Activated T-cell treated with anti-CD3 and anti-CD28 coated beads, Interleukin-2, amount 50 U/mL, for 1 hour (primary cell): ENCODE results near the gene FOXA2.

ENCODE experiments used
- DNase-seq: peaks from one replicate; pipeline ENCODE4 v3.0.0-alpha.2; 2020

Gene FOXA2

DNA sequence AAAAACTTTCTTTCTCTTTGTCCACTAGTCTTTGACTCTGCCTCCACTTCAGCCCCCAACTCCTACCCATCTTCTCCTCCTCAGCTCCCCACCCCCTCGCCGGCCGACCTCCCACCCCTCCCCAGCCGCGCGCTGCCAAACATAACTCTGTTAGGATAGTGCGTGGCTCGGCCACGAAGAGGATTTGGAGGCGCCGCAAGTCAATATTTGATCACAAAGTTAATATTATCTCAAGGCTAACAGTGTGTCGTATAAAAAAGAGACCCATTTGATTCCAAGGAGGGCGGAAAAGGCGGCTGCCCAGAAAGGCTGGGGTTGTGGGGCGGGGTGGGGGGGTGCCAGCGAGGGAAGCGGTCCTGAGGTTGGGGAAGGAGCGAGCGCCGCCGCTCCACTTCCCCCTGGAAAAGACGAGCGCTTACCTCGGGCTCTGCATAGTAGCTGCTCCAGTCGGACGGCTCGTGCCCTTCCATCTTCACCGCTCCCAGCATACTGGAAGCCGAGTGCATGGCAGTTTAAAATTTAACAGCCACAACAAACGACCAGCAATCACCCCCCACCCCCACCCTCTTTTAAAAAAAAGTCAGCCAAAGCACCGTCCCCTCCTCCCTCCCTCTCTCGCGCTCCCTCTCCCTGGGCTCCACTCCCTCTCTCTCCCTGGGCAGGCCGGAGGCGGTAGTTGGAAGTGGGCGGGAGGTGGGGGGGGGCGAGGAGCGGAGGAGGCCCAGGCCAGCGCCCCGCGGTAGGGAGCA is 425 bp downstream of the FOXA2 start:
- no peak for DNase-seq

DNA sequence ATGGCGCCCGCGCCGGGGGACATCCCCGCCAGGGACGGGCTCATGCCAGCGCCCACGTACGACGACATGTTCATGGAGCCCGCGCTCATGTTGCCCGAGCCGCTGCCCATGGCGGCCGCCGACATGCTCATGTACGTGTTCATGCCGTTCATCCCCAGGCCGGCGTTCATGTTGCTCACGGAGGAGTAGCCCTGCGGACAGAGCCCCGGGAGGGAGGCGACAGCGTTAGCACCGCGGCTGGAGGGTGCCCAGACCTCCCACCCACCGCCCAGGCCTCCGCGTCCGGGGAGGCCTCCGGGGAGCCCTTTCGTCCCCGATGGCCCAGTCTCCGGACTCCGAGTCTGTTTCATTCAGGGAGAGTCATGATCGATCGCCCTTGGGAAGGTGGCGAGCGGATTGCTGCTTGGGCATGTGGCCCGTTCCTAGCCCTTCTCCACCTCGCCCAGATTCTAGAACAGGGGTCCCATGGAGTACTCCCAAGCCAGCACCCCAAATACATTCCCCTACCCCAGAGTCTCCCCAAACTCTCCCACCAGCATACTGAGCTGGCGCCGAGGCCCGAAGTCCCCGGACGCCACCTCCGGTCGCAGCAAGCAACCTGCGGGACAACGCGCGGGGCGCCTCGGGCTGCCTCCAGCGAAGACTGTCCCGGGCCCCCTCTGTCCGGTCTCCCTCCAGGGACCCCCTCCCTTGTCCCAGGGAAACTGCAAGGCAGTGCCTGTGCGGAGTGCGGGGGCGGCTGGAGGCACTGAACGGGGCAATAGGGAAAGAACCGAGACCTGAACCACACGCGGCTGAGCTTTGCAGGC is 1.2 kb downstream of the FOXA2 start:
- DNase-seq, result no peak

DNA sequence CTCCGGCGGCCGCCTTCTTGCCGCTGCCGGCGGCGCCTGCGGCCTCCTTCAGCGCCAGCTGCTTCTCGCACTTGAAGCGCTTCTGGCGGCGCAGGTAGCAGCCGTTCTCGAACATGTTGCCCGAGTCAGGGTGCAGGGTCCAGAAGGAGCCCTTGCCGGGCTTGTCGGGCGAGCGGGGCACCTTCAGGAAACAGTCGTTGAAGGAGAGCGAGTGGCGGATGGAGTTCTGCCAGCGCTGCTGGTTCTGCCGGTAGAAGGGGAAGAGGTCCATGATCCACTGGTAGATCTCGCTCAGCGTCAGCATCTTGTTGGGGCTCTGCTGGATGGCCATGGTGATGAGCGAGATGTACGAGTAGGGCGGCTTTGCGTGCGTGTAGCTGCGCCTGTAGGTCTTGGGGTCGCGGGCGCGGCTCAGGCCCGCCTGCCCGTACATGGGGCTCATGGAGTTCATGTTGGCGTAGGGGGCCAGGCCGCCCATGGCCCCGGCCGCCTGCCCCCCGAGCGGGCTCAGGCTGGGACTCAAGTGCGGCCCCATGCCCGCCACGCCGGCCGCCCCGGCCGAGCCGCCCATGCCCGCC is 1.9 kb downstream of the FOXA2 start:
- no peak for DNase-seq

DNA sequence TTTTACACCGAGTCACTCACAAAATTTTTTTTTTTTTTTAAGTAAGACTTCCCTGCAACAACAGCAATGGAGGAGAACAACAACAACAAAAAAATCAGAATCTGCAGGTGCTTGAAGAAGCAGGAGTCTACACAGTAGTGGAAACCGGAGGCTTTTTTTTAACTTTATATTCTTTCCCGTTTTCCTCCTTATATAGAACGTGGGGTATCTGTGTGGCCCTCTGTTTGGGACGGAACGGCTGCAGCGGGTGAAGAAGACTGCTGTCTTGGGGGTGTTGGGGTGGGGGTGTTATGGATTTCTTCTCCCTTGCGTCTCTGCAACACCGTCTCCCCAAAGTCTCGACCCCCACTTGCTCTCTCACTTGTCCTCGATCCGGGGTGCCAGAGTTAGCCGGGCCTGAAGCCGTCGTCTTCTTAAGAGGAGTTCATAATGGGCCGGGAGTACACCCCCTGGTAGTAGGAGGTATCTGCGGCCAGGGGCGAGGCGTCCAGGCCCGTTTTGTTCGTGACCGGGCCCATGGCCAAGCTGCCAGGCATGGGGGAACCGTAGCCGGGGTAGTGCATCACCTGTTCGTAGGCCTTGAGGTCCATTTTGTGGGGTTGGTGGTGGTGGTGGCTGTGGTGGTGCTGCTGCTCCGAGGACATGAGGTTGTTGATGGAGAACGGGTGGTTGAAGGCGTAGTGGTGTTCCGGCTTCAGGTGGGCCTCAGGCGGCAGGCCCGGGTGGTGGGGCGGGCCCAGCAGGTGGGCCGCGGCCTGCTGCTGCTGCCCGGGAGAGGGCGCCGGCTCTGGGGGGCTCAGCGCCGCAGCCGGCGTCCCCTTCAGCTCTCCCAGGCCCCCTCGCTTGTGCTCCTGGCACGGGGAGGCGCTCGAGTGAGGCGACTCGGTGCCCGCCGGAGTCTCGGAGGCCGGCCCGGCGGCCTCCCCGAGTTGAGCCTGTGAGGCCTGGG is 2.7 kb downstream of the FOXA2 start:
- DNase-seq, result no peak

DNA sequence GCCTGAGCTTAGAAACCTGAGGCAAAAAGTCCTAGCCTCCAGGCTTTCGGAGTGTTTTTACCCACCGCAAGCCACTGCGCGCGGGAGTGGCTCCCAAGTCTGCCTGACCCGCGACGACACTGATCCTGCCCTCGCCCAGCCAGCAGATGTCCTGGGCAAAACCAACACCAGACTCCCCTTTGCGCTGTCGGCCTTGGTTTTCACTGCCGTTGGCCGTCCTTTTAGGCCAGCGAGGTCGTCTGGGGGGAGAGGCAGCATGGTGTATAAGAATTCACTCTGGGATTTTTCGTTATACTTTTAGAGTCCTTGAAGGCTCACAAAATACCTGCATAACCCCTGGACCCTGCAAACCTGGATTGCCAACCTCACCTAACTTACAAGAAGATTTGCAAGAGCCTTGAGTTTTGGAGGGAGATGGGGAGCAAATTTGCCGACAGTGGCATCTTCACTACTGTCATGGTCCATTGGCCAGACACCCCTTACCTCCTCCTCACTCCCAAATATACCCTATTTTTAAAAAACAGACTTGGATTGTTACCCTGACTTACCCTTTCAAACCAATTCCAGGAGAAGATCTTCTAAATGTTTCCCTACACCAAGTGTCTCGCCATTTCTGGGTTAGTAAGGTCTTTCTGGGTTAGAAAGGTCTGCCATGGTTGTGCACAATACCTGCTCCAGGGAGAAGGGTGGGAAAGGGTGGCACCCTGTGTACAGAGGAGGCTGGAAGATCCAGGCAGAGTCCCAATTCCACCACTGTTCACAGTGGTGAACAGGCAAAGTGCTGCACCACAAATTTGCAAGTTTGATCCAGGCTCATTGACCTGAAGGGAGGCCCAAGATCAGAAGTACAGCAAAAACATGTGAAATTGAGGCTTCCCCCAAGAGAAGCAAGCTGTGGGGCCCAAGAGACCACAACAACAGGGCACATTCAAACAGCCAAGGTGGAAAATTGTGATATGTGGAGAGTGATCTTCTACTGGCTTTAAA is 4.4 kb downstream of the FOXA2 start:
- DNase-seq, result no peak

DNA sequence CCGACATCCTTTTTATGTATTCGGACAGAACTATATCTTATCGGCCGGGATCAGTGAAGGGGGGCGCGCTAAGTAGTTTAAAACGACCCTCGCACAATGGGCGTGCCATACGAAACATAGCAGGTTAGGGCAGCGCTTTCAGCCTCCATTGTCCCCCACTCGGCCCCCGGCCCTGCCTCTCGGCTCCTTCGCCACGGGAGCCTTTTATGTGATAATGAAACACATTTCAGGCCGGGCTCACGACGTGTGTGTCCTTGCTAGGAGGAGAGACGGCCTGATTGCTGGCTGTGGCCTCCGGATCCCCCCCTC is 5.3 kb downstream of the FOXA2 start:
- no peak for DNase-seq

DNA sequence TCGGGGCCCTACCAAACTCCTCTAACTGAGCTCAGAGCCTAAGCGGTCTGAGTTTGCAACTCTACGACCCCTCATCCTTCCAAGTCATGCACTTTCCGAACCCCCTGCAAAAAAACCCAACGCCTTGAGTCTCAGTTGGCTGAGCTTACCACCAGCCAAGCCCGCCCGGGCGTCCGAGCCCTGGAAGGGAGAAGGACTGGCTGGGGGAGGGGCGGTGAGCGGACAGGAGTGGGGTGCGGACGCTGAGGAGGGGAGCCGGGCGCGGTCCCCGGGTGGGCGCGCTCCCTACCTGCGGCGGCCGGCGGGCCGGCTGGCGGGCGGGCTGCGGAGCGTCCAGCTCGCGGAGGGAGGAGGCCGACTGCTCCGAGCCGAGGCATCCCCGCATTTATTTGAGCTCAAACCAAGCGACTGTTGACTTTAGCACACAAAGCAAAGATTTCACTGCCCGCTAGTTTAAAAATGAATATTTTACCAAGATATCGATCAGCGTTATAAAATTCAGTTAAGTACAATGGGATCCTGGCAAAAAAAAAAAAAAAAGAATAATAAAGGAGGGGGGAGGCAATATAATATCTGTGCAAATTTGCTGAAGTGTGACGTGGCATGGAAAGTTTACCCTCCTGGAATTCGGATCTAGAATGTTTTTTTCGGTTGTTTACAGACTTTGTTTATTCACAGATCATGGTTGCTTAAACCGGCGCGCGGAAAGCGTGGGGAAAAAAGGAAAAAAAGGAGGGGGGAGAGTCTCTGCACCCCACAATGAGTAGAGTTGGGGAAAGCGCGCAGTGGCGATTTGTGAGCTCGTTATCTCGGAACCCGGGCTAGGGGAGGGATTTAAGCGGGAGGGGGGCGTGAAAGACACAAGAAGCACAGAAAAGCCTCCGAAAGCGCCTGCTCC is 5.9 kb downstream of the FOXA2 start:
- DNase-seq, result no peak

DNA sequence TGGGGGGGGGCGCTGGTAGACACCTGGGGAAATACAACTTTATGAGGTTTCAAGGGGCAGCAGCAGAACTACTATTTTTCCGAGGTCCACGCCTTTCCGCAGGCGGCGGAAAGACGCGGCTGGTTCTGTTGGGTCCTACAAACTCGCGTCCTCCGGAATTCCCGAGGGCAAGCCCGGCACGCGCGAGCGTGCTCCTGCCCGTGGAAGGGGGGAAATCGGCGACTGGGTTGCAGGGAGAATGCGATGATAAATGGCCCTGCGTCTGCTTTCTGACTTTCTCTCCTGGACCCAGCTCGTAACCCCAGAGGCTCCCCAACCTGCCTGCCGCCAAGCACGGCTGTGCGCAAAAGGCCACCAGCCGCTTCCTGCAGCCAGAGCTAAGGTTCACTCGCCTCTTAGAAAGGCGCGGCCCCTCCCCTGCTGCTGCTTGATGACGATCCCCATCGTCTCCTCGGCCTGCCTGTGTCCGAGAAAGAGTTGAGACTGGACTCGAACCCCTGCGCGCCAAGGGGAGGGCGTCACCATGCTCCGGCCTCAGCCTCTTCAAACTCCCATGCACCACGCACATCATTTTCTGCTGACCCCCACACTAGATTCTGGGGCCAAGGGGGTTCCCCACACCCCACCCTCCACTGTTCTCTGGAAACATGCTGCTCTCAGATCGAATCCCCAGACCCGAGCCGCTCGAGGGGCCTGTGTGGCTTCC is 6.7 kb downstream of the FOXA2 start:
- DNase-seq, result no peak

DNA sequence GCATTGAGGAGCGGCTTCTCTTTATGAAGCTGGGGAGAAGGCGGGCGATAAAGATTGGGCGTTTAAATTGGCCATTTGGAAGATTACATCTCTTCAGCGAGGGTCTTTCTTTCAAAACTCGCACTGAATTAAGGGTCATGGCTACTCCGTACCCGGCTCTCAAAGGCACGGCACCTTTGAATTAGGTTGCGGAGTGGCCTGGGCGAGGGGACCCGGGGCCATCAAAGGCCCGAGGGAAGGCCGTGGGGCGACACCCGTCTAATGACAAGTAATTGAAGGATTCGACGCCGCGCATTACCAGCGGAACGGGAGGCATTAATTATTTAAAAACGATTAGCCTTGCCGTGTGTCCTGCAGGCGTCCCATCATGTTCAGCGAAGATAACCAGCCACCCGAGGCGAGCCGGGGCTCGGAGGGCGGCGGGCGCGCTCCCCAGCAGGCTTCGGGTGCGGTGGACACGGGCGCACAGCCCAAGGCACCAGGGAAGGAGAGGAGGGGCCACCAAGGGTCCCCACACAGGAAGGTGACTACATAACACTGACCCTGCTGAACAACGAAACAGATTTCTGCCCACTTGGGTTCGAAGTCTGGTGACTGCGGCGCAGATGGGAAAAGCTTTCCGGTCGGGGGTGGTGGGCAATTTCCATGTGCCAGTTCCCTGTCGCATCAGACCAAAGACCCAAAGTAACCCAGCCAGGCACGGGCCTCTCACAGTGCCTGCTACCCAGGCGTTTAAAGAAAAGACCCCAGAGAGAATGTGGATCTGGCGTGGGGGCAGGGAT is 7.4 kb downstream of the FOXA2 start:
- no peak for DNase-seq

DNA sequence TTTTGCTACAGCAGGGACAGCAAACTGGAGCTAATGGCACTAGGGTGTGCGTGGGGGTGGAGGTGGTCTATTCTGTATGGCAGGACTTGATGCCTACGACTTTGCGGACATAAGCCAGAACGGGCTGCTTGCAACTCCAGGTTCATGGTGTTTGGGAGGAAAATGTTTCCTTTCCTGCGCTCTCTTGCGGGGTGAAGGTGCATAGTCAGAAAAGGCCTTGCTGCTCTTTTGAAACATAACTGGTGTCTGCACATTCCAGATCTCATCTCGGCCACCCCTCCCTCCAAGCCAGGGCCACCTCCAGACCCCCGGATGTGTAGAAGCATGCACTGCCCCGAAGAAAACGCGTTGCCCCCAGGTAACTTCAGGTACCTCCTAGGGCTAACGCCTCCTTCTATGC is 8.1 kb downstream of the FOXA2 start:
- DNase-seq, result no peak

DNA sequence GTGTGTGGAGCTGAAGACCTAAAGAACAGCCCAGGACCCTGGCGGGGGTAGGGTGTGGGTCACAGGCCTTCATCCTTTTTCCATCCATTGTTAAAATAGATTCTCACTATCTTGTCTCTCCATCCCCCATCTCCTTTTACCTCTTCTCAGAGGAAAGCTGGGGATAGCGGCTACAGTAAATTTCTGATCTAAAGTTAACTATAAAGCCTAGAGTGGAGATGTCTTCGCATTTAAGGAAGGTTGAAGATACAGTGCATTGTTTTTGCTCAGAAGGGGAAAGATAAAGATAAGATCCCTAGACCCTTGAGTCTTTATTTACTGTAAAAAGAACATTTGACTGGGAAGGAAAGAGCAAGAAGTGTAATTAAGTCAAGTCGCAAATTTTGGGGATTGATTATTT is 8.6 kb downstream of the FOXA2 start:
- DNase-seq, result no peak

DNA sequence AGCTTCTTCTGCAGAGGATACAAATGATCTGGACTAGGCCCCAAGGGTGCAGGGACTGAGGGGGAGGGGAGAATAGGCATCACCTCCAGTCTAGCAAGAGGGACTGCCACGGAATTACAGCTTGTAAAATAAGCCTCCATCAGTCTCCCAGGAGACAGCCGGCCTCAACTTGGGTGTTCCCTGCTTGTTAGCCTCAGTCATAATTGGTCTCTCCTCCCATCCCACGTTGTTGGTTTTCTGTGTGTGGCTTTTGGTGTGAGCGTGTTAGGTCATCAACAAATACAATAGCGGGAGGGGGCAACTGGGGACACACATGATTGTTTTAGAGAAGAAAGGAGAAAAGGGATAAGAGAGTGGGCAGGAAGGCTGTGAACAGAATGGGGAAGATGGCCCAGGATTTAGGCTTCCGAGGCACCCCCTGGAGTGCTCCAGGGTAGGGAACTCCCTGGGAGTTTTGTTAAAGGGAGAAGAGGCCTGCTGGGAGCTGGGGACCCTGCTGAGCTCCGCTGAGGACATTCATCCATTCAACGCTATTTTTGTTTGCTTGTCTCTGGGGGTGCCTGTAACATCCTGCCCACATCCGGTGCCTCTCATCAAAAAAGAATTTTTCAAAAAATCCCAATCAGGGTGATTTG is 9.2 kb downstream of the FOXA2 start:
- no peak for DNase-seq

DNA sequence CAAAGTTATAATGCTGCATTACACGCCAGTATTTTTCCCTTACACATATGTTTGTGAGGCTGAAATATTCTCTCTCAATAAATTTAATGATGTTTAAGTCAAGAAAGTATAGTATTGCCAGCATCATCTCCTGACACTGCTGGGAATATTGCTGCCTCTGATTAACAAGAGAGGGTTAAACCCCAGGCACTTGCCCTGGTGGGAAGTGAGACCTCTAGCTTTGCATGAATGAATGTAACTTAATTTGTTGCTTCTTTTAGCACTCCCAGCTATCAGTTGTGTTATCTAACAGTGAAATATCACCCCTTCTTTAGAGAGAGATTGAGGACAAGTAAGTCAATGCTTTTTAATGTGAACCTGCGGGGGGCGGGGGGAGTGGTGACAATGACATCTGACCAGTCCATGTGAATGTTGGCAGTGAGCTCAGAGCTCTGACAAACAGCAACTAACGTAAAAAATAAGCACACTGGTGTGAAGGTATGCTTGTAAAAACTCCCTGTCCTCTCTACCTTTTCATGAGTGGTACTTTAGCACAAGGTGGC is 9.8 kb downstream of the FOXA2 start:
- no peak for DNase-seq

DNA sequence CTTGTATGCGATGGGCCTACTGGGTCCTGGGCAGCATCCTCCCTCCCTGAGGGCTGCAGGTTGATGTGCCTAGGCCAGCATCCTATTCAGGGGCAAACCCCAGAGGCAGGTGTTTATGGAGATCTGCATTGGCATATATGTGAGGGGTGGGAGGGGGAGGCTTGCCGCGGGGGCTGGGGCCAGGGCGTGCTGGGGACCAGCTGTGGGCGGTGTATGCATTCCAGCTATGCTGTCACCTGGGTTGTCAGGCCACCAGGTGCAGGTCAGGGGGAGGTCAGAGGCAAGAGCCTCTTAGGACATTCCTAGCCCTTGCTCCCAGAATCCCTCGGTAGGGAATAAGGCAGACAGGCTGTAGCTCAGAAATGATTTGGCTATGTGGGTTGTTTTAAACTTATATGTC is 11.9 kb downstream of the FOXA2 start:
- no peak for DNase-seq

DNA sequence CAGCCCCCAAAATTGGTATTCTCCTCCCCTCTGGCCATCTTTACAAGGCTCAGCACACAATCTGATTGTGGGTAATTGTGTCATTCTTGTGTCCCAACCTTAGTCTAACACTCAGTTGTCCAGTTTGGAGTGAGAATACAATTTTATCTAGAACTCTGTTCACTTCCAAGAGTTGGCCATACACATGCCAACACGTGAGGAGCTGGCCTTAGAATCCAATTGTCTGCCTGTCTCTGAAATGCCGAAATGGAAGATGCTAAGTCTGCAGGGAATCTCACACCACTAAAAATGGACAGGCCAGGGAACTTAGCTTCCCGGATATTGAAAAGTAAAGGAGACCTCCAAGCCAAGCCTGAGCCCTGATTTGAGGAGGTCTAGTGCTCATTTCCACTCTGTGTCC is 12.3 kb downstream of the FOXA2 start:
- DNase-seq, result no peak

DNA sequence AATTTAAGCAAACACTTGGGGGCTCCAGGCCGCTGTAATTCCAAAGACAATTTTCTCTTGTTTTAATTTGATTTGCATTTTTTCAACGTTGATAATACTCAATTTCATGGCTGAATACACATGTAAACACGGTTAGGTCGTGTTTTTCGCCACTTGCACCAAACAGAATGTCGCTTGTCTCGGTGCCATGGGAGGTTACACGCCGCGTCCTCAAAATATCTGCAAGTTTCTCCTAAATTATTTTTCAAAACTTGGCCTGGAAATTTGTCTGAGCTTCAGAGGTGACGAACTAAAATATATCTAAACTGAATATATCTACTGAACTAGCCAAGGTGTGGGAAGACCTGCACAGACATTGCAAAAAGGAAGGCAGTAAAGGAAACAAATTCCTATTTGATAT is 15.0 kb downstream of the FOXA2 start:
- no peak for DNase-seq

DNA sequence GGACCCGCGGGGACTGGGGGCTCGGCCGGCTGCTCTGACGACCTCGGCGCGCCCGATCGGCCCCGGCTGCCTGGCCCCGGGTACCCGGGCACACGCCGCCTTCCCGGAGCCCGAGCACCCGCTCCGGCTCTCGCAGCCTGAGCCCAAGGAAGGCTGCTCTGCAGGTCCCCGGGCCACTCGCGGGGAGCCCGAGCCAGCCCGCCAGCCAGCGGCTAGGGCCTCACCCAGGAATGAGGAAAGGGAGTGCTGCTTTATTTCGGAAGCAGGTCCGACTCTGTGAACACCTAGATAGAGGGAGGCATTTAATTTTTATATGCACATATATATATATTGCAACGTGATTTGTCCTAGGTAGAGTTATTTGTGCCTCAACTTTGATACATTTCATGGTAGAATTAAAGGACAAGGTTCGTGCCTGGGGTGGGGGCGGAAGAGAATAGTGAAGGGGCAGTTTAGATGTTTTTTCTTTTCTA is 15.5 kb downstream of the FOXA2 start:
- DNase-seq, result no peak
